HEK293 (cell line): ENCODE results near the gene PA2G4.

Experiments used
- BCL11A ChIP-seq: fragments of 450-650 bp; formaldehyde crosslinking; IDR thresholded peaks from 2 replicates; pipeline ENCODE4 v1.5.1; 2016; ENCODE audit warnings: low read depth, missing biosample characterization, missing genetic modification characterization
- BCL6B ChIP-seq: fragments of 450-650 bp; formaldehyde crosslinking; IDR thresholded peaks from 2 replicates; pipeline ENCODE4 v1.5.1; 2017; ENCODE audit warnings: missing biosample characterization, missing genetic modification characterization
- GLI2 ChIP-seq: fragments of 450-650 bp; formaldehyde crosslinking; IDR thresholded peaks from 2 replicates; pipeline ENCODE4; 2017; ENCODE audit warnings: missing biosample characterization, missing genetic modification characterization, low read depth, borderline replicate concordance
- HOXA7 ChIP-seq: sonication (generic); formaldehyde crosslinking; IDR thresholded peaks from 2 replicates; pipeline ENCODE4 v1.8.1; 2022; ENCODE audit warnings: missing genetic modification reagents, borderline replicate concordance
- HOXD13 ChIP-seq: sonication (generic); formaldehyde crosslinking; IDR thresholded peaks from 2 replicates; pipeline ENCODE4 v1.8.0; 2022; ENCODE audit warnings: missing genetic modification reagents, borderline replicate concordance
- KLF1 ChIP-seq: fragments of 450-650 bp; formaldehyde crosslinking; IDR thresholded peaks from 2 replicates; pipeline ENCODE4 v1.5.1; 2016; ENCODE audit warnings: missing biosample characterization, missing genetic modification characterization
- KLF7 ChIP-seq: fragments of 450-650 bp; formaldehyde crosslinking; IDR thresholded peaks from 2 replicates; pipeline ENCODE4 v1.5.1; 2016; ENCODE audit warnings: missing biosample characterization, missing genetic modification characterization, borderline replicate concordance
- MZF1 ChIP-seq: fragments of 450-650 bp; formaldehyde crosslinking; IDR thresholded peaks from 2 replicates; pipeline ENCODE4 v1.5.1; 2017; ENCODE audit warnings: missing biosample characterization, missing genetic modification characterization, borderline replicate concordance
- PRDM6 ChIP-seq: fragments of 450-650 bp; formaldehyde crosslinking; IDR thresholded peaks from 2 replicates; pipeline ENCODE4 v1.5.1; 2017; ENCODE audit warnings: missing biosample characterization, missing genetic modification characterization
- SP3 ChIP-seq: fragments of 450-650 bp; formaldehyde crosslinking; IDR thresholded peaks from 2 replicates; pipeline ENCODE4 v1.5.1; 2016; ENCODE audit warnings: missing biosample characterization, missing genetic modification characterization
- TCF7L2 ChIP-seq: IDR thresholded peaks from 2 replicates; pipeline ENCODE4 v1.6.1; 2011; ENCODE audit warnings: low read depth, mild to moderate bottlenecking, inconsistent platforms, low read length, moderate library complexity, borderline replicate concordance
- YY2 ChIP-seq: fragments of 450-650 bp; formaldehyde crosslinking; IDR thresholded peaks from 2 replicates; pipeline ENCODE4 v1.5.1; 2016; ENCODE audit warnings: missing biosample characterization, missing genetic modification characterization
- ZBTB1 ChIP-seq: fragments of 450-650 bp; formaldehyde crosslinking; IDR thresholded peaks from 2 replicates; pipeline ENCODE4 v1.5.1; 2016; ENCODE audit warnings: missing biosample characterization, missing genetic modification characterization
- ZFP41 ChIP-seq: fragments of 450-650 bp; formaldehyde crosslinking; IDR thresholded peaks from 2 replicates; pipeline ENCODE4 v1.5.1; 2016; ENCODE audit warnings: missing biosample characterization, missing genetic modification characterization, borderline replicate concordance
- ZFP69B ChIP-seq: fragments of 450-650 bp; formaldehyde crosslinking; IDR thresholded peaks from 2 replicates; pipeline ENCODE4 v1.5.1; 2016; ENCODE audit warnings: missing biosample characterization, missing genetic modification characterization
- ZNF112 ChIP-seq: fragments of 450-650 bp; formaldehyde crosslinking; IDR thresholded peaks from 2 replicates; pipeline ENCODE4 v1.5.0; 2017; ENCODE audit warnings: missing biosample characterization, missing genetic modification characterization
- ZNF211 ChIP-seq: fragments of 450-650 bp; formaldehyde crosslinking; IDR thresholded peaks from 2 replicates; pipeline ENCODE4 v1.5.1; 2016; ENCODE audit warnings: low read depth, missing biosample characterization, missing genetic modification characterization
- ZNF24 ChIP-seq: fragments of 450-650 bp; formaldehyde crosslinking; IDR thresholded peaks from 2 replicates; pipeline ENCODE4 v1.5.1; 2016; ENCODE audit warnings: missing biosample characterization, missing genetic modification characterization
- ZNF280C ChIP-seq: fragments of 450-650 bp; formaldehyde crosslinking; IDR thresholded peaks from 2 replicates; pipeline ENCODE4 v1.5.1; 2016; ENCODE audit warnings: missing biosample characterization, missing genetic modification characterization
- ZNF311 ChIP-seq: fragments of 450-650 bp; formaldehyde crosslinking; IDR thresholded peaks from 2 replicates; pipeline ENCODE4 v1.5.1; 2017; ENCODE audit warnings: missing biosample characterization, missing genetic modification characterization, borderline replicate concordance
- ZNF354C ChIP-seq: fragments of 450-650 bp; formaldehyde crosslinking; IDR thresholded peaks from 2 replicates; pipeline ENCODE4 v1.5.1; 2016; ENCODE audit warnings: missing biosample characterization, missing genetic modification characterization, low read depth, borderline replicate concordance
- ZNF394 ChIP-seq: fragments of 450-650 bp; formaldehyde crosslinking; IDR thresholded peaks from 2 replicates; pipeline ENCODE4 v1.5.1; 2016; ENCODE audit warnings: missing biosample characterization, missing genetic modification characterization, mild to moderate bottlenecking, moderate library complexity, borderline replicate concordance
- ZNF423 ChIP-seq: fragments of 450-650 bp; formaldehyde crosslinking; IDR thresholded peaks from 2 replicates; pipeline ENCODE4 v1.5.1; 2016; ENCODE audit warnings: missing biosample characterization, missing genetic modification characterization
- ZNF473 ChIP-seq: fragments of 450-650 bp; formaldehyde crosslinking; IDR thresholded peaks from 2 replicates; pipeline ENCODE4 v1.5.1; 2017; ENCODE audit warnings: missing biosample characterization, missing genetic modification characterization
- ZNF488 ChIP-seq: fragments of 450-650 bp; formaldehyde crosslinking; IDR thresholded peaks from 2 replicates; pipeline ENCODE4 v1.5.1; 2016; ENCODE audit warnings: missing biosample characterization, missing genetic modification characterization
- ZNF561 ChIP-seq: fragments of 450-650 bp; IDR thresholded peaks from 2 replicates; pipeline ENCODE4 v1.5.1; 2018; ENCODE audit warnings: missing biosample characterization, missing genetic modification characterization, borderline replicate concordance
- ZNF610 ChIP-seq: fragments of 450-650 bp; formaldehyde crosslinking; IDR thresholded peaks from 2 replicates; pipeline ENCODE4 v1.5.1; 2016; ENCODE audit warnings: missing biosample characterization, missing genetic modification characterization, borderline replicate concordance
- ZNF658 ChIP-seq: fragments of 450-650 bp; formaldehyde crosslinking; IDR thresholded peaks from 2 replicates; pipeline ENCODE4; 2016; ENCODE audit warnings: missing biosample characterization, missing genetic modification characterization
- ZNF701 ChIP-seq: fragments of 450-650 bp; formaldehyde crosslinking; IDR thresholded peaks from 2 replicates; pipeline ENCODE4 v1.5.1; 2016; ENCODE audit warnings: missing biosample characterization, missing genetic modification characterization
- ZNF76 ChIP-seq: fragments of 450-650 bp; formaldehyde crosslinking; IDR thresholded peaks from 2 replicates; pipeline ENCODE4; 2016; ENCODE audit warnings: low read depth, missing biosample characterization, missing genetic modification characterization, borderline replicate concordance
- ZNF830 ChIP-seq: fragments of 450-650 bp; IDR thresholded peaks from 2 replicates; pipeline ENCODE4 v1.5.0; 2018; ENCODE audit warnings: missing biosample characterization, missing genetic modification characterization, low read depth, mild to moderate bottlenecking, moderate library complexity
- ZNF843 ChIP-seq: fragments of 450-650 bp; formaldehyde crosslinking; IDR thresholded peaks from 2 replicates; pipeline ENCODE4 v1.5.1; 2016; ENCODE audit warnings: missing biosample characterization, missing genetic modification characterization
- ZSCAN23 ChIP-seq: fragments of 450-650 bp; formaldehyde crosslinking; IDR thresholded peaks from 2 replicates; pipeline ENCODE4 v1.5.1; 2016; ENCODE audit warnings: missing biosample characterization, missing genetic modification characterization
- ZXDB ChIP-seq: fragments of 450-650 bp; formaldehyde crosslinking; IDR thresholded peaks from 2 replicates; pipeline ENCODE4 v1.5.1; 2016; ENCODE audit warnings: missing biosample characterization, missing genetic modification characterization

PA2G4 gene

GRCh38 chr12:56158029-56158925 lies 53.9 kb downstream of the PA2G4 start, which contains the start of gene MYL6 (continued):
- no peak for TF ChIP-seq BCL6B (tag by site-specific recombination)
- TF ChIP-seq GLI2 (tag by site-specific recombination), result no peak
- TF ChIP-seq ZNF24, result peak; percentile 86
- TF ChIP-seq KLF7, result peak; percentile 95
- TF ChIP-seq ZXDB (tag by site-specific recombination), result peak; percentile 89
- TF ChIP-seq ZNF610 (tag by site-specific recombination), result peak; percentile 61; the same call in 1 of the 2 replicates
- 0 out of 2 replicates have a peak, but pooled peaks have one; percentile 0 for TF ChIP-seq ZNF561 (tag by site-specific recombination)
- peak; percentile 82; the same call in 1 of the 2 replicates for TF ChIP-seq ZSCAN23 (tag by site-specific recombination)
- peak; percentile 72; the same call in 1 of the 2 replicates for TF ChIP-seq BCL11A (tag by site-specific recombination)
- TF ChIP-seq SP3 (tag by site-specific recombination), result peak; percentile 38
- peak; percentile 28 for TF ChIP-seq ZNF394
- TF ChIP-seq ZNF112 (tag by site-specific recombination), result no peak
- TF ChIP-seq ZFP69B (tag by site-specific recombination), result peak; percentile 98
- TF ChIP-seq TCF7L2, result no peak
- TF ChIP-seq HOXA7 (CRISPR knock-in tag), result no peak
- TF ChIP-seq ZNF843 (tag by site-specific recombination), result peak; percentile 83
- TF ChIP-seq ZNF211, result no peak
- no peak; the same call in 1 of the 2 replicates for TF ChIP-seq PRDM6 (tag by site-specific recombination)
- TF ChIP-seq ZNF280C (tag by site-specific recombination), result no peak
- no peak for TF ChIP-seq ZNF311 (tag by site-specific recombination)
- no peak for TF ChIP-seq HOXD13 (CRISPR knock-in tag)
- peak; percentile 71 for TF ChIP-seq ZNF423 (tag by site-specific recombination)
- TF ChIP-seq ZNF701 (tag by site-specific recombination), result no peak
- 0 out of 2 replicates have a peak, but pooled peaks have one; percentile 66 for TF ChIP-seq ZFP41 (tag by site-specific recombination)
- peak; percentile 82 for TF ChIP-seq YY2 (tag by site-specific recombination)
- peak; percentile 83 for TF ChIP-seq ZNF76
- TF ChIP-seq MZF1, result 0 out of 2 replicates have a peak, but pooled peaks have one; percentile 40
- TF ChIP-seq ZBTB1 (tag by site-specific recombination), result peak; percentile 82; the same call in 1 of the 2 replicates
- no peak for TF ChIP-seq ZNF473 (tag by site-specific recombination)
- peak; percentile 66; the same call in 1 of the 2 replicates for TF ChIP-seq ZNF488 (tag by site-specific recombination)
- TF ChIP-seq ZNF354C, result no peak
- no peak for TF ChIP-seq ZNF830
- peak; percentile 84 for TF ChIP-seq KLF1 (tag by site-specific recombination)
- TF ChIP-seq ZNF658 (tag by site-specific recombination), result no peak
